ENCODE data around the gene GARIN5A.

DNA sequence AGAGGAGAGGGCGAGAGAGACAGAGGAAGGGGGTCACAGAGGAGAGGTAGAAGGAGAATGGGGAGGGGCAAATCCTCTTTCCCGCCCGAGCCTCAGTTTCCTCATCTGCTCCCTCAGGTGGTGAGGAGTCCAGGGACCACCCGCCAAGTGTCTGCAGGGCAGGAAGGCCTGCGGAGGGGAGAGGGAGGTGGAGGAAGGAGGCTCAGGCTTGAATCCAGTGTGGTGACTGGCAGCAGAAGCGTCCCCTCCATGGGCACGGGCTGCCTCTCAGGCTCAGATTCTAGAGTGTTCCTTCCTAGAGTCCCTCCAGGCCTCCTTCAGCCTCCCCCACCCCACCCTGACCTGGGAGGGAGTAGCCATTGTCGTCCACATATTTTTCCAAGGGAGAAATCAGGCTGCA is 16.5 kb upstream of the GARIN5A start:
- TF ChIP-seq GATA2 (IDR thresholded peaks at IDR 0.05; ENCODE audit: low read depth, low read length) (no peak), GATA3 (IDR thresholded peaks at IDR 0.05; ENCODE audit: low read depth, low read length) (no peak)

Measured in SH-SY5Y (cell line).